ENCODE measurements around the gene CASTOR1.

DNA sequence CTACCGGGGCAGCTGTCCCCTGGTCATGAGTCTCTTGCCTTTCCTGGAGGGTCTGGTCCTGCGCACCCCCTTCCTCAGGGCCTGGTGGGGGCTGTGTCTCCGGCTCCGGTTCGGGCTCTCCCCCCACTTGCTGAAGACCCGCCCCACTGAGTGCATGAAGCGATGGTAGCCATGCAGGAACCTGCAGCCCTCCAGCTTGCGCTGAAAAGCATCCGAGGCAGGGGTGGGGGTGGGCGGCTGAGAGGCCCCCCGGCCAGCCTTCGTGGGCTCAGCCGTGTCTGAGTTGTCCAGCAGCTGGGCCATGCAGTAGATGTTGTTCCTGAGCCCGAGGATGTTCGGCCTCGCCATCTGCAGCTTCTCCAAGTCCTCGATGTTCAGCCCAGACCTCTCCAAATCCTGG is 25.4 kb downstream of the CASTOR1 start:
- TF ChIP-seq POLR2A (IDR thresholded peaks at IDR 0.05), result no peak
- TF ChIP-seq, protein P1, sequence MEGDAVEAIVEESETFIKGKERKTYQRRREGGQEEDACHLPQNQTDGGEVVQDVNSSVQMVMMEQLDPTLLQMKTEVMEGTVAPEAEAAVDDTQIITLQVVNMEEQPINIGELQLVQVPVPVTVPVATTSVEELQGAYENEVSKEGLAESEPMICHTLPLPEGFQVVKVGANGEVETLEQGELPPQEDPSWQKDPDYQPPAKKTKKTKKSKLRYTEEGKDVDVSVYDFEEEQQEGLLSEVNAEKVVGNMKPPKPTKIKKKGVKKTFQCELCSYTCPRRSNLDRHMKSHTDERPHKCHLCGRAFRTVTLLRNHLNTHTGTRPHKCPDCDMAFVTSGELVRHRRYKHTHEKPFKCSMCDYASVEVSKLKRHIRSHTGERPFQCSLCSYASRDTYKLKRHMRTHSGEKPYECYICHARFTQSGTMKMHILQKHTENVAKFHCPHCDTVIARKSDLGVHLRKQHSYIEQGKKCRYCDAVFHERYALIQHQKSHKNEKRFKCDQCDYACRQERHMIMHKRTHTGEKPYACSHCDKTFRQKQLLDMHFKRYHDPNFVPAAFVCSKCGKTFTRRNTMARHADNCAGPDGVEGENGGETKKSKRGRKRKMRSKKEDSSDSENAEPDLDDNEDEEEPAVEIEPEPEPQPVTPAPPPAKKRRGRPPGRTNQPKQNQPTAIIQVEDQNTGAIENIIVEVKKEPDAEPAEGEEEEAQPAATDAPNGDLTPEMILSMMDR (IDR thresholded peaks at IDR 0.05), result no peak
